Fibroblast of mammary gland (primary cell): ENCODE data around the gene CDSN.

Experiments used
- DNase-seq: peaks from one replicate; pipeline ENCODE4 v3.0.0-alpha.2; 2010; ENCODE audit warnings: low read depth
- H3K4me3 ChIP-seq: 2 replicates; pipeline ENCODE4 v1.5.1; 2011; ENCODE audit warnings: low read depth, mild to moderate bottlenecking, low read length, moderate library complexity; ENCODE audit not compliant: control insufficient read depth
- CTCF ChIP-seq: conservative IDR thresholded peaks from 2 replicates; pipeline ENCODE4 v1.5.1; 2011; ENCODE audit warnings: low read depth, low read length, inconsistent platforms; ENCODE audit not compliant: control insufficient read depth, insufficient read depth

The CDSN gene

GRCh38 chr6:31086788-31087440, 33.3 kb downstream of the CDSN start:
- peak; percentile 66 for DNase-seq
- H3K4me3 ChIP-seq = no peak overlapping the region

GRCh38 chr6:31083742-31084354, 36.4 kb downstream of the CDSN start:
- peak; percentile 55 for TF ChIP-seq CTCF
- H3K4me3 ChIP-seq = no peak overlapping the region
- peak; percentile 90 for DNase-seq

More at GRCh38 chr6:31086788-31087440, 33.3 kb downstream of the CDSN start:
- TF ChIP-seq CTCF = no peak

- TF ChIP-seq CTCF = no peak
- DNase-seq = no peak
- no peak overlapping the region for H3K4me3 ChIP-seq
These were observed 38.4 kb downstream of the CDSN start for GRCh38 chr6:31081872-31082271.

GRCh38 chr6:31079656-31080261, 40.5 kb downstream of the CDSN start:
- peak; percentile 88 for TF ChIP-seq CTCF
- H3K4me3 ChIP-seq = no peak overlapping the region
- DNase-seq = peak; percentile 66

- TF ChIP-seq CTCF = no peak
- no peak for DNase-seq
- no peak overlapping the region for H3K4me3 ChIP-seq
These were observed 43.6 kb downstream of the CDSN start for GRCh38 chr6:31076611-31077010.

GRCh38 chr6:31075528-31075927, 44.7 kb downstream of the CDSN start:
- TF ChIP-seq CTCF = no peak
- DNase-seq = peak; percentile 88

More at GRCh38 chr6:31075528-31075927, 44.7 kb downstream of the CDSN start:
- H3K4me3 ChIP-seq = no peak overlapping the region
